Measurements from ENCODE around the gene RNF113B.

Gene RNF113B

GRCh38 chr13:98134901-98135300, 42.2 kb downstream of the RNF113B start:
- no peak for DNase-seq

GRCh38 chr13:98133946-98134345, 43.1 kb downstream of the RNF113B start:
- DNase-seq, result no peak

GRCh38 chr13:98129059-98129746, 47.9 kb downstream of the RNF113B start:
- no peak for DNase-seq
